Large intestine (tissue), 1 donor: ENCODE results near the gene ANKK1. TPM values are rescaled to one million over a fixed set of nuclear protein-coding genes. Genes with fewer than 3 reads are reported as not detected.

ENCODE experiments used
- polyA plus RNA-seq: library from polyadenylated mRNA; unstranded; fragments of 120-200 nt; gene quantifications from one replicate; pipeline ENCODE4 v1.2.1, GENCODE V29; 2013

ANKK1 gene
- polyA plus RNA-seq, 1 donor, result 0.27 TPM

Other genes starting within 250 kb of the ANKK1 start
- 17.6 TPM for gene TTC12, start 73.2 kb upstream of the ANKK1 start, polyA plus RNA-seq
- gene DRD2, start 87.6 kb downstream of the ANKK1 start, polyA plus RNA-seq, result 0.66 TPM